Kidney (tissue), 14 donors: ENCODE data around the gene BCKDK. TPM values are rescaled to one million over a fixed set of nuclear protein-coding genes. Genes with fewer than 3 reads are reported as not detected.
A peak's percentile ranks its signal among the peaks of the same experiment; 100 is the strongest.

ENCODE experiments used
- DNase-seq, 5 donors: peaks; one replicate each; pipeline ENCODE4 v3.0.0-alpha.2; 2013 to 2020
- FAIRE-seq: peaks from 2 replicates; lab custom pipeline; 2012; peaks lifted over from hg19 to GRCh38; lab: Jason Lieb, UNC
- H3K27ac ChIP-seq, 2 donors: one replicate each; pipeline ENCODE4 v1.7.0; 2013; ENCODE audit warnings: low read depth in 2 of 2, low read length in 2 of 2, inconsistent platforms in 1 of 2
- H3K27me3 ChIP-seq: one replicate; pipeline ENCODE4 v1.7.1; 2013; ENCODE audit warnings: low read length, inconsistent platforms; ENCODE audit not compliant: control insufficient read depth, insufficient read depth
- H3K36me3 ChIP-seq, 3 donors: one replicate each; pipeline versions ENCODE4 v1.7.0 to v1.7.1; 2013; ENCODE audit warnings: low read length in 3 of 3, control low read depth in 1 of 3, inconsistent platforms in 1 of 3; ENCODE audit not compliant: insufficient read depth in 3 of 3, control insufficient read depth in 2 of 3
- H3K4me1 ChIP-seq, 3 donors: one replicate each; pipeline versions ENCODE4 v1.7.0 to v1.7.1; 2013; ENCODE audit warnings: low read length in 3 of 3, inconsistent platforms in 1 of 3, low read depth in 1 of 3; ENCODE audit not compliant: control insufficient read depth in 2 of 3, insufficient read depth in 2 of 3
- H3K4me3 ChIP-seq, 3 donors: one replicate each; pipeline versions ENCODE4 v1.7.0 to v1.8.1; 2013; ENCODE audit warnings: low read length in 3 of 3, control low read depth in 1 of 3, inconsistent platforms in 1 of 3
- H3K9ac ChIP-seq, 3 donors: one replicate each; pipeline versions ENCODE4 v1.7.0 to v1.7.1; 2013; ENCODE audit warnings: low read length in 3 of 3, control low read depth in 1 of 3, inconsistent platforms in 1 of 3
- H3K9me3 ChIP-seq, 3 donors: one replicate each; pipeline versions ENCODE4 v1.7.0 to v1.7.1; 2013; ENCODE audit warnings: low read length in 3 of 3, control low read depth in 1 of 3, inconsistent platforms in 1 of 3; ENCODE audit not compliant: control insufficient read depth in 2 of 3, insufficient read depth in 1 of 3
- intact Hi-C: fragments of 100-400 bp; cut with DNase I; formaldehyde crosslinking; loops from one replicate; pipeline ENCODE4 v1.11.1; 2022
- polyA plus RNA-seq: library from polyadenylated mRNA; stranded (reverse); fragments of 350-450 nt; fragmentation: Illumina TruSeq; extraction: RNeasy Lipid Tissue Mini Kit (QIAGEN cat#74804); gene quantifications from one replicate; pipeline ENCODE4 v1.2.3, GENCODE V29; 2014; ENCODE audit warnings: low read depth, low replicate concordance; ENCODE audit not compliant: insufficient read depth
- total RNA-seq: library from RNA; stranded (reverse); fragmentation: NEBNext Ultra II Directional; extraction: Animal tissue kit (Norgen Biotek cat#: 25700); gene quantifications from one replicate; pipeline ENCODE4 v1.2.1, GENCODE V29; 2021
- TF ChIP-seq, protein P1 (sequence below): IDR thresholded peaks from 3 replicates; pipeline ENCODE4 v1.5.1; 2012; ENCODE audit warnings: mild to moderate bottlenecking, moderate library complexity, borderline replicate concordance; ENCODE audit not compliant: insufficient read depth; ENCODE audit errors: extremely low read depth
- donor health status: control.
- donor health status: control.
- donor health status: control.
- donor health status: control.
- donor health status: control.
- donor health status: DM: yes; HTN: yes; CAD: no.
- donor health status: Normal renal cell carcinoma (clear cell type).

BCKDK gene
- total and polyA plus RNA-seq, 2 donors from 2014 or later, result 47.6 to 70.6 TPM

DNA sequence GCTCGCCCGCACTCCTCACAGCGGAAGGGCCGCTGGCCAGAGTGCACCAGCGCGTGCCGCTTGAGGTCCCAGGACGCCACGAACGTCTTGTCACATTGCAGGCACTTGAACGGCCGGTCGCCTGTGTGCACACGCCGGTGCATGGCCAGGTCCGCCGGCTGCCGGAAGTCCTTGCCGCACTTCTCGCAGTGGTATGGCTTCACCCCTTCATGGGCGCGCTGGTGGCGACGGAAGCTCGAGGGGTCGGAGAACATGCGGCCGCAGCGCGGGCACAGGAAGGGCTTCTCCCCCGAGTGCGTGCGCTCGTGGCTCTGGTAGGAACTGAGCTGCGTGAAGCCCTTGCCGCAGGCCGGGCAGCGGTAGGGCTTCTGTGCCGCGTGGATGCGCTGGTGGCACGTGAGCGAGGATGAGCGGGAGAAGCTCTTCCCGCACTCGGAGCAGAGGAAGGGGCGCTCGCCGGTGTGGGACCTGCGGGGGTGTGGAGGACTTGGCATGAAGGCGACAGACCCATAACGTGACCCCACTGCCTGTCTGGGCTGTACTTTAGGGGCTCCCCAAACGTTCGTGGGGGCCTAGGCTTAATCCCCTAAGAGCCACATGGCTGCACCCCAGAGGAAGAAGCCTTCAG lies 46.3 kb upstream of the BCKDK start:
- TF ChIP-seq, protein P1, sequence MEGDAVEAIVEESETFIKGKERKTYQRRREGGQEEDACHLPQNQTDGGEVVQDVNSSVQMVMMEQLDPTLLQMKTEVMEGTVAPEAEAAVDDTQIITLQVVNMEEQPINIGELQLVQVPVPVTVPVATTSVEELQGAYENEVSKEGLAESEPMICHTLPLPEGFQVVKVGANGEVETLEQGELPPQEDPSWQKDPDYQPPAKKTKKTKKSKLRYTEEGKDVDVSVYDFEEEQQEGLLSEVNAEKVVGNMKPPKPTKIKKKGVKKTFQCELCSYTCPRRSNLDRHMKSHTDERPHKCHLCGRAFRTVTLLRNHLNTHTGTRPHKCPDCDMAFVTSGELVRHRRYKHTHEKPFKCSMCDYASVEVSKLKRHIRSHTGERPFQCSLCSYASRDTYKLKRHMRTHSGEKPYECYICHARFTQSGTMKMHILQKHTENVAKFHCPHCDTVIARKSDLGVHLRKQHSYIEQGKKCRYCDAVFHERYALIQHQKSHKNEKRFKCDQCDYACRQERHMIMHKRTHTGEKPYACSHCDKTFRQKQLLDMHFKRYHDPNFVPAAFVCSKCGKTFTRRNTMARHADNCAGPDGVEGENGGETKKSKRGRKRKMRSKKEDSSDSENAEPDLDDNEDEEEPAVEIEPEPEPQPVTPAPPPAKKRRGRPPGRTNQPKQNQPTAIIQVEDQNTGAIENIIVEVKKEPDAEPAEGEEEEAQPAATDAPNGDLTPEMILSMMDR, result no peak
- H3K27me3 ChIP-seq, result no peaks in the 10 kb centered on the region
- H3K4me3 ChIP-seq, result no peak overlapping the region
- FAIRE-seq, result no peak
- DNase-seq, result no peak
- intact Hi-C loops, result no loop called here
- no peak overlapping the region for H3K9ac ChIP-seq
- H3K27ac ChIP-seq, result no peak overlapping the region
- peaks cover 0 to 2% (median 0%) of the 10 kb centered on the region in 3 donors for H3K4me1 ChIP-seq
- H3K9me3 ChIP-seq, result no peaks in the 10 kb centered on the region
- H3K36me3 ChIP-seq, result peaks cover 0 to 4% (median 3%) of the 10 kb centered on the region in 3 donors

DNA sequence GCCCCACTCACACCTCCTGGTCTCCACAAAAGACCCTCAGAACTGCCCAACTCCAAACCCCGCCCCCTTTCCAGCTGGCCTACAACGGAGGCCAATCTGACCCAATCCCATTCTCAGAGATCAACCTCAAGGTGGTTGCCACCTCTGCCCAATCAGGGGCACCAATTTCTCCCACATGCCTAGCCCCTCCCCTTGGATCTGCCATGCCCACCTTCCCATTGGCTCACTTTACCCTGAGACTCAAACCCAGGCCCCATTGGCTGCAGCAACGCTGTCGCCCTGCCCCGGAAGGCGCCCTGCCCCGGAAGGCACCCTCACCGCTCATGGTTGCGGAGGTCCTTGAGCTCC lies 44.7 kb upstream of the BCKDK start:
- no peaks in the 10 kb centered on the region for H3K27me3 ChIP-seq
- intact Hi-C loops, result no loop called here
- peaks cover 0 to 4% (median 3%) of the 10 kb centered on the region in 3 donors for H3K36me3 ChIP-seq
- H3K4me3 ChIP-seq, result no peak overlapping the region
- FAIRE-seq, result no peak
- H3K9ac ChIP-seq, result no peak overlapping the region
- H3K9me3 ChIP-seq, result no peaks in the 10 kb centered on the region
- TF ChIP-seq, protein P1, result no peak
- H3K4me1 ChIP-seq, result peaks cover 0 to 2% (median 0%) of the 10 kb centered on the region in 3 donors
- DNase-seq, result no peak
- H3K27ac ChIP-seq, result no peak overlapping the region

- TF ChIP-seq, protein P1, result no peak
- intact Hi-C loops, result no loop called here
- H3K27me3 ChIP-seq, result no peaks in the 10 kb centered on the region
- H3K9ac ChIP-seq, result no peak overlapping the region
- H3K9me3 ChIP-seq, result no peaks in the 10 kb centered on the region
- FAIRE-seq (no peak), DNase-seq (peak in 1 of 5 donors; percentile 74)
- H3K27ac ChIP-seq, result no peak overlapping the region
- H3K36me3 ChIP-seq, result peaks cover 0 to 4% (median 3%) of the 10 kb centered on the region in 3 donors
- peaks cover 0 to 2% (median 0%) of the 10 kb centered on the region in 3 donors for H3K4me1 ChIP-seq
- H3K4me3 ChIP-seq, result no peak overlapping the region
Observed at GRCh38 chr16:31063843-31064611, 44.2 kb upstream of the BCKDK start.
